ENCODE data around the gene WAPL. TPM values are rescaled to one million over a fixed set of nuclear protein-coding genes. Genes with fewer than 3 reads are reported as not detected.
"Not testable (repeated sequence)": the region's sequence is repeated elsewhere in the genome, so short reads cannot be mapped to it uniquely, and the experiment has no call there.

WAPL gene
- total and polyA plus RNA-seq, 2 donors (not counting 1 experiment from before 2014, with no cell fraction given) = 8.3 to 42.8 TPM

DNA sequence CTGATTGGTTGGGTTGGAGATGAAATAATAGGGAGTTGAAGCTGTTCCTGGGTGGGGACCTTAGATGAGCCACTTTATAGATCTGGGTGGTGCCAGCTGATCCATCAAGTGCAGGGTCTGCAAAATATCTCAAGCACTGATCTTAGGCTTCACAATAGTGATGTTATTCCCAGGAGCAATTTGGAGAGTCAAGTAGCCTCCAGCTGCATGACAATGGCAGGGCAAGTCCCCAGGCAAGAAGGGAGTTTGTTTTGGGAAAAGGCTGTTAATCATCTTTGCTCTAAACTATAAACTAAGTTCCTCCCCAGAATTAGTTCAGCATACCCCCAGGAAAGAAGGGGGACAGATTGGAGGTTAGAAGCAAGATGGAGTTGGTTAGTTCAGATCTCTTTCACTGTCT lies 47.7 kb upstream of the WAPL start:
- CTCF ChIA-PET = interaction anchor here (1.2 kb wide), 1 partner anchor 169 kb away, joined by 3 read pairs; no protein-coding TSS in a partner anchor
- no peaks in the 10 kb centered on the region for H3K4me1 Mint-ChIP-seq

DNA sequence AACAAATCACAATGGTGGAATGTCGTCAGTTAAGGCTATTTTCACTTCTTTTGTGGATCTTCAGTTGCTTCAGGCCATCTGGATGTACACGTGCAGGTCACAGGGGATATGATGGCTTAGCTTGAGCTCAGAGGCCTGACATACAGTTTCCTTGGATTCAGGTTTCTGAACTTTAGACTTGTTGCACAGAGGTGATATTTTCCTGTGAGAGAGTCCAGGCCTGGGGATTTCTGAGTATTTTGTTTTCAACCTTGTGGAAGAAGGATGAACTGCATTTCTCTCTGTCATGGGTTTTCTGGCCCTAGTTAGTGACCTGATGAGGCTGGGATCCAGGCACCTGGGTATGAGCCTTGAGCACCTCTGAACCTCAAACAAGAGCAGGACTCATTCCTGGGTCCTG lies 44.9 kb upstream of the WAPL start:
- POLR2A ChIA-PET; H3K4me1 Mint-ChIP-seq; H2AFZ ChIP-seq (ENCODE audit: insufficient read depth, low read depth, low read length, poor library complexity, severe bottlenecking); H3K36me3 ChIP-seq (replicated peaks in 1 of 2; ENCODE audit: control extremely low read depth in 1 of 2, control insufficient read depth in 1 of 2, extremely low read depth in 1 of 2, insufficient read depth in 2 of 2, low read length in 1 of 2); H3K27ac ChIP-seq (ENCODE audit: low read length in 2 of 2); CTCF ChIA-PET; H3K27me3 ChIP-seq (replicated peaks in 1 of 4; ENCODE audit: control extremely low read depth in 1 of 4, control insufficient read depth in 3 of 4, insufficient read depth in 4 of 4, low read length in 3 of 4); H3K27me3 Mint-ChIP-seq; intact Hi-C loops (cut with micrococcal nuclease); ATAC-seq (ENCODE audit: low read depth); H3K4me3 Mint-ChIP-seq; H3K79me2 ChIP-seq (ENCODE audit: control insufficient read depth, insufficient read depth, low read length); H3K9ac ChIP-seq (ENCODE audit: low read length); H3K4me3 ChIP-seq (ENCODE audit: control extremely low read depth in 1 of 5, extremely low read depth in 1 of 5, insufficient read depth in 1 of 5, low read depth in 2 of 5, low read length in 4 of 5); DNase-seq; H3K4me2 ChIP-seq (replicated peaks; ENCODE audit: low read depth, low read length, poor library complexity, severe bottlenecking); H3K27ac Mint-ChIP-seq; H4K20me1 ChIP-seq (ENCODE audit: control insufficient read depth, insufficient read depth, low read length, poor library complexity, severe bottlenecking); H3K9me3 Mint-ChIP-seq (ENCODE audit: insufficient read depth); H3K4me1 ChIP-seq (ENCODE audit: control insufficient read depth in 2 of 2, insufficient read depth in 2 of 2, low read length in 2 of 2); H3K9me3 ChIP-seq (ENCODE audit: control extremely low read depth in 1 of 3, control insufficient read depth in 2 of 3, insufficient read depth in 1 of 3, low read length in 2 of 3): not testable (repeated sequence)
- WGBS (ENCODE audit: insufficient coverage) = 100% methylated on average over 2 of the region's 2 CpGs

More for the DNA sequence above, 47.7 kb upstream of the WAPL start:
- Histone ChIP-seq H3K9me3 (ENCODE audit: control extremely low read depth in 1 of 3, control insufficient read depth in 2 of 3, insufficient read depth in 1 of 3, low read length in 2 of 3) (peaks cover 0 to 1% (median 0%) of the 10 kb centered on the region in 3 donors), H3K36me3 (replicated peaks in 1 of 2; ENCODE audit: control extremely low read depth in 1 of 2, control insufficient read depth in 1 of 2, extremely low read depth in 1 of 2, insufficient read depth in 2 of 2, low read length in 1 of 2) (no peaks in the 10 kb centered on the region), H3K27ac (ENCODE audit: low read length in 2 of 2) (no peak overlapping the region), H4K20me1 (ENCODE audit: control insufficient read depth, insufficient read depth, low read length, poor library complexity, severe bottlenecking) (no peaks in the 10 kb centered on the region), H3K79me2 (ENCODE audit: control insufficient read depth, insufficient read depth, low read length) (no peaks in the 10 kb centered on the region), H3K4me1 (ENCODE audit: control insufficient read depth in 2 of 2, insufficient read depth in 2 of 2, low read length in 2 of 2) (no peaks in the 10 kb centered on the region), H3K9ac (ENCODE audit: low read length) (no peak overlapping the region), H3K4me2 (replicated peaks; ENCODE audit: low read depth, low read length, poor library complexity, severe bottlenecking) (no peak overlapping the region), H3K4me3 (ENCODE audit: control extremely low read depth in 1 of 5, extremely low read depth in 1 of 5, insufficient read depth in 1 of 5, low read depth in 2 of 5, low read length in 4 of 5) (no peak overlapping the region), H3K27me3 (replicated peaks in 1 of 4; ENCODE audit: control extremely low read depth in 1 of 4, control insufficient read depth in 3 of 4, insufficient read depth in 4 of 4, low read length in 3 of 4) (peaks cover 0 to 4% (median 0%) of the 10 kb centered on the region in 4 experiments), H2AFZ (ENCODE audit: insufficient read depth, low read depth, low read length, poor library complexity, severe bottlenecking) (no peak overlapping the region)
- TF ChIP-seq EZH2 (IDR thresholded peaks at IDR 0.05; ENCODE audit: borderline replicate concordance, insufficient read depth, low read depth, low read length, poor library complexity, severe bottlenecking) = no peak
- TF ChIP-seq, protein P1, sequence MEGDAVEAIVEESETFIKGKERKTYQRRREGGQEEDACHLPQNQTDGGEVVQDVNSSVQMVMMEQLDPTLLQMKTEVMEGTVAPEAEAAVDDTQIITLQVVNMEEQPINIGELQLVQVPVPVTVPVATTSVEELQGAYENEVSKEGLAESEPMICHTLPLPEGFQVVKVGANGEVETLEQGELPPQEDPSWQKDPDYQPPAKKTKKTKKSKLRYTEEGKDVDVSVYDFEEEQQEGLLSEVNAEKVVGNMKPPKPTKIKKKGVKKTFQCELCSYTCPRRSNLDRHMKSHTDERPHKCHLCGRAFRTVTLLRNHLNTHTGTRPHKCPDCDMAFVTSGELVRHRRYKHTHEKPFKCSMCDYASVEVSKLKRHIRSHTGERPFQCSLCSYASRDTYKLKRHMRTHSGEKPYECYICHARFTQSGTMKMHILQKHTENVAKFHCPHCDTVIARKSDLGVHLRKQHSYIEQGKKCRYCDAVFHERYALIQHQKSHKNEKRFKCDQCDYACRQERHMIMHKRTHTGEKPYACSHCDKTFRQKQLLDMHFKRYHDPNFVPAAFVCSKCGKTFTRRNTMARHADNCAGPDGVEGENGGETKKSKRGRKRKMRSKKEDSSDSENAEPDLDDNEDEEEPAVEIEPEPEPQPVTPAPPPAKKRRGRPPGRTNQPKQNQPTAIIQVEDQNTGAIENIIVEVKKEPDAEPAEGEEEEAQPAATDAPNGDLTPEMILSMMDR (IDR thresholded peaks at IDR 0.05) = no peak
- ATAC-seq (ENCODE audit: low read depth) (no peak), DNase-seq (no peak)
- peaks cover 6% of the 10 kb centered on the region for H3K27me3 Mint-ChIP-seq
- H3K9me3 Mint-ChIP-seq (ENCODE audit: insufficient read depth) = peaks cover 2% of the 10 kb centered on the region
- intact Hi-C loops (cut with micrococcal nuclease) = no loop called here
- H3K4me3 Mint-ChIP-seq = no peak overlapping the region
- no peak overlapping the region for H3K27ac Mint-ChIP-seq
- POLR2A ChIA-PET = no interaction called here

DNA sequence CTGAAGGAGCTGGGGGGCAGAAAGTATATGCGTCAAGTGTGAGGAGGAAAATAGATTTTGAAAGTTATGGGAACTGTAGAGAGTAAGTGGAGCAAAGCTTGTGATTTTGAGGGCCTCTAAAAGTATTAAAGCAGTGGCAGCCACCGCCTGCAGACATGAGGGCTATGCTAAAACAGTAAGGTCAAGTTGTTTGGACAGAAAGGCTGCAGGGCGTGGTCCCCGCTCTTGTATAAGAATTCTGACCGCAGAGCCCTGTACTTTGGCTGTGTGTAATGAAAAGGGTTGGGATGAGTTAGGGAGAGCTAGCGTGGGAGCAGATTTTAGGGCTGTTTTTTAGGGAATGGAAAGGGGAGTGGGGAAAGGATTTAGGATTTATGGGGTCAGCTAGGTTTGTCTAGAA lies 41.7 kb upstream of the WAPL start:
- intact Hi-C loops (cut with micrococcal nuclease); H3K27ac Mint-ChIP-seq; CTCF ChIA-PET; H3K9me3 Mint-ChIP-seq (ENCODE audit: insufficient read depth); H3K4me2 ChIP-seq (replicated peaks; ENCODE audit: low read depth, low read length, poor library complexity, severe bottlenecking); H3K79me2 ChIP-seq (ENCODE audit: control insufficient read depth, insufficient read depth, low read length); H3K4me1 Mint-ChIP-seq; H3K27ac ChIP-seq (ENCODE audit: low read length in 2 of 2); H2AFZ ChIP-seq (ENCODE audit: insufficient read depth, low read depth, low read length, poor library complexity, severe bottlenecking); H3K36me3 ChIP-seq (replicated peaks in 1 of 2; ENCODE audit: control extremely low read depth in 1 of 2, control insufficient read depth in 1 of 2, extremely low read depth in 1 of 2, insufficient read depth in 2 of 2, low read length in 1 of 2); H3K9ac ChIP-seq (ENCODE audit: low read length); H3K9me3 ChIP-seq (ENCODE audit: control extremely low read depth in 1 of 3, control insufficient read depth in 2 of 3, insufficient read depth in 1 of 3, low read length in 2 of 3); H3K27me3 Mint-ChIP-seq; DNase-seq; H3K27me3 ChIP-seq (replicated peaks in 1 of 4; ENCODE audit: control extremely low read depth in 1 of 4, control insufficient read depth in 3 of 4, insufficient read depth in 4 of 4, low read length in 3 of 4); H3K4me1 ChIP-seq (ENCODE audit: control insufficient read depth in 2 of 2, insufficient read depth in 2 of 2, low read length in 2 of 2); ATAC-seq (ENCODE audit: low read depth); H3K4me3 ChIP-seq (ENCODE audit: control extremely low read depth in 1 of 5, extremely low read depth in 1 of 5, insufficient read depth in 1 of 5, low read depth in 2 of 5, low read length in 4 of 5); H3K4me3 Mint-ChIP-seq; POLR2A ChIA-PET; H4K20me1 ChIP-seq (ENCODE audit: control insufficient read depth, insufficient read depth, low read length, poor library complexity, severe bottlenecking): not testable (repeated sequence)
- 78% methylated on average over 6 of the region's 6 CpGs for WGBS (ENCODE audit: insufficient coverage)
